CD4-positive, alpha-beta T cell treated with Interferon alpha-2 for 1 hour (primary cell): ENCODE measurements around the gene ACSM2A.
"Not testable (repeated sequence)": the region's sequence is repeated elsewhere in the genome, so short reads cannot be mapped to it uniquely, and the experiment has no call there.

ENCODE experiments used
- DNase-seq, 2 donors: peaks; one replicate each; pipeline ENCODE4 v3.0.0-alpha.2; 2020 to 2022

The ACSM2A gene

DNA sequence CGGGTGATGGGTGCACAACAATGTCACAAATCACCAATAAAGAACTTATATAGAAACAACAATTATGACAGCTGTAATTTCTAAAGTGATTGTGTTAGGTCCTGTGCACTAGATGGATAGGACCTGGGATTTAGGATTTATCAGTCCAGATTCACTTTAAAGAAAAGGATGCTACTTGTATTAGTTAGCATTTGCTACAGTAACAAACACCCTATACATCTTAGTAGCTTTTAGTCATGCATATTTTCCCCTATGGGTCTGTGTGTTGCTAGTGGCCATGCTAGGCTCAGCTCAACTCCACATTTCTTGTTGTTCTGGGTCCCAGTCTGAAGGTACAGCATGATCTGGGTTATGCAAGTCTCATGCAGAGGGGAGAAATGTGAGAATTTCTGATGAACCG lies 7.9 kb downstream of the ACSM2A start:
- not testable (repeated sequence) for DNase-seq

DNA sequence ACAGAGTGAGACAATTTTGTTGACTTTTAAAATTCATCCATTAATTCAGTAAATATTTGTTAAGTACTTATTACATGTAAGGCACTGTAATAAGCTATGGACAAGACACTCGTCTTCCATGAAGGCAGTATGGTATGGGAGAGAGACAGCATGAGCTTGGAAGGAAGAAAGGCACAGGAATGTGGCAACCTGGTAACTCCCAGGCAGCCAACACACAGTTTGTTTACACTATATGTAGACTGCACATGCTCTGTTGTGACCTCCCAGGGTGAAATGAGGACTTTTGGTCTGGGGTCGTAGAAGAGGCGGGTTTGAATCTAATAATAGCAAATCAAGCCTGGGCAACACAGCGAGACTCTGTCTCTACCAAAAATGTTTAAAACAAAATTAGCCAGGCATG lies 9.0 kb downstream of the ACSM2A start:
- not testable (repeated sequence) for DNase-seq

DNA sequence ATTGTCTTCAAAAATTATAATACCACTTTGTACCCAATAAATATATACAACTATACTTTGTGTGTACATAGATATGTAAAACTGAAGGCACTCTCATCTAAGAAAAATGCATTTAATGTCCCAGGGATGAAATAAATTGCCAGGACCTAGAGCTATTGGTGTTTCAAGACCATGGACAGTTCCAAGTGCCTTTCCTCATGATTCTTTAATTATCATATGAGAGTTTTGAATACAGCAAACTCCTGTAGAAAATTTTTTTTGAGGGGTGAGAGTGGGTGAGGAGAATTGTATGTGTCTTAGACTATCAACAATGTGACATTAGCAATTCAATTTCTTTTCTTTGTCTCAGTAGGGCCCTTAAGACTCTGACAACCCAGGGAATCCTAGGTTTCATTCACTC lies 17.6 kb downstream of the ACSM2A start:
- DNase-seq: not testable (repeated sequence)

GRCh38 chr16:20469930-20470329 lies 18.6 kb downstream of the ACSM2A start:
- DNase-seq: not testable (repeated sequence)

- not testable (repeated sequence) for DNase-seq
Observed at GRCh38 chr16:20470732-20471131, 19.4 kb downstream of the ACSM2A start.

DNA sequence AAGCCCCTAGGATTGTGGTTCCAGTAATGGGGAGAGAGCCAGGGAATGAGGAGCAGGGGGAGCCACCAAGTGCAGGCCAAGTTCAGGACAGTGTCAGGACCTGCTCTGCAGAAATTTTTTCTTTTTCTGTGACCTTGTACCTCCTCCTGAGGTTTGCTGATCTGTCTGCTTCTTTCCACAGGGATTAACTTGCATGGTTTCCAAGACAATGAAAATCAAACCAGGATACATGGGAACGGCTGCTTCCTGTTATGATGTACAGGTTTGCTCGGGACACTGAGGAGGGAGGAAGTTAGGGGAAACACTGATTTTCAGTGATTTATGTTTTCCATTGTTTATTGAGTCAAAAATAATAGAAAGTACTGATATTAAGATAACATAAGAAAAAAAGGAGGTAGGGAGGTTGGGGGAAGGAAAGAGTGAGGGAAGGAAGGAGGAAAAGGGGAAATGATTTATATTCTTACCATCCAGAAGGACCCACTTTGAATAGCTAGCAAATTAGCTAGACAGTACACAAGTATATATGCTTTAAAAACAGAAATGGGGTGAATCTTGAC lies 25.9 kb downstream of the ACSM2A start:
- DNase-seq: not testable (repeated sequence)

GRCh38 chr16:20483989-20484388 lies 32.7 kb downstream of the ACSM2A start:
- DNase-seq: not testable (repeated sequence)

DNA sequence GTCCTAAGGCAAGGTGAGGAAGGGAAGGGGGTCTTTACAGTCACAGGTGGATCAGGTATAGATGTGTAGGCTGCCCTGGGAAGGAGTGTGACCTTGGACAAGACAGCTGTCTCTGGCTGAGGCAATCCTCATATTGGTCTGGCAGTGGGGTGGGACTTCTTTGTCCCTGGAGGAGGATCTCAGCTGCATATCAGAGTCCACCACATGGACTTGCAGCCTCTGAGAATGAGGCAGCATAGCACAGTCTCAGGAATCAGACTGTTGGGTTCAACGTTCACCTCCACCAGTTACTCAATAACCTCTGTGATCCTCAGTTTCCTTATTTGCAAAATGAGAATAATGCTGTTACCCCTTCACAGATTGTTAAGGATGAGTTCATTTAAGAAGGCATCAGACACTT lies 33.4 kb downstream of the ACSM2A start:
- DNase-seq: no peak

DNA sequence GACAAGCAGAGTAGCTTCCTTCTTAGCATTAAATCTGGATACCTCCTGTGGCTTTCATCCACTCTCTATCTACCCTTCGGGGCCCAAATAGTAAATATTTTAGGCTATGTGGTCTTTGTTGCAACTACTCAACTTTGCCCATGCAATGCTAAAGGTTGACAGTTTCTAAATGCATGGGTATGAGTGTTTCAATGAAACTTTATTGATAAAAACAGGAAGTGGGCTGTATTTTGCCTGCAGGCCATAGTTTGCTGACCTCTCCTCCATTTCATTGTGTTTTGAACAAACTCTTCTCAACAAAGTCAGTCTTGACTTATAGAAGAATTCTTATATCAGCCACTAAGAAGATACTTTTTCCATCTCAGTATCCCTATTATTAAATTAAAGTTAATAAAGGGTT lies 34.1 kb downstream of the ACSM2A start:
- DNase-seq: no peak

- not testable (repeated sequence) for DNase-seq
Observed at GRCh38 chr16:20490994-20491393, 39.7 kb downstream of the ACSM2A start.

GRCh38 chr16:20491448-20491847 lies 40.1 kb downstream of the ACSM2A start:
- not testable (repeated sequence) for DNase-seq

- DNase-seq: no peak
Observed at GRCh38 chr16:20504418-20504817, 53.1 kb downstream of the ACSM2A start.

- no peak for DNase-seq
Observed at GRCh38 chr16:20507280-20507679, 56.0 kb downstream of the ACSM2A start.

DNA sequence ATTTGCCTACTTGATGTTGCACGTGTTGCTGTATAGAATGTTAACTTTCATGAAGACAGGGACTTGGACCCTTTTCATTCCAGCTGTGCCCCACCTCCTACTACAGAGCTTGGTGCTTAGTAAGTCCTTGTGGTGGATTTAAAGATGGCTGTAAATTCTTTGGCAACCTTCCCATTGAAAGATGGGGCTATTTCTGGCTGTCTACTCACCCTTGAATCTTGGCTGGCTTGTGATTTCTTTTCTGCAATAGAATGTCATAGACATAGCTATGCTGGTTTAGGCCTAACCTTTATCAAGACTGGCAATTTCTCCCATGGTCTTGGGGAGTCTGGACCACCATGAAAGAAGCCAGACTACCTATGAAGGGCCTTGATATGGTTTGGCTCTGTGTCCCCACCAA lies 59.0 kb downstream of the ACSM2A start:
- DNase-seq: no peak

- DNase-seq: no peak
Observed at GRCh38 chr16:20515688-20516090, 64.4 kb downstream of the ACSM2A start.

- no peak for DNase-seq
Observed at GRCh38 chr16:20517149-20517548, 65.8 kb downstream of the ACSM2A start.

DNA sequence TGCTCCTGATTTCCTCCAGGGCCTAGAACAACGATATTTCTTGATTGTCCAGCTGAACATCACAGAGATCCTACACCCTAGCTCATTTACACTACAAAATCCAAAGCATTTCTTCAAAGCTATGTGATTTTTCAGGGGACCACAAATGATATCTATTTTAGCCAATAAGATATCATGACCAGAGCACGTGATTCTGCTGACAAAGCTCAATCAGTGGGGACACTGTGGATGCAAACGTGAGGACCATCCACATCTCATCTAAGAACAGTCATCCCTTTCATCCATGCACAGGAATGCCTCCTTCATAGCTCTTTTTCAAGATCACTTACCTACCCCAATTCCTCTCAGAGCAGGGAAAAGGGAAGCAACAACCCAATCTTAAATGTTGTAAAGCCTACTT lies 67.9 kb downstream of the ACSM2A start:
- DNase-seq: no peak

DNA sequence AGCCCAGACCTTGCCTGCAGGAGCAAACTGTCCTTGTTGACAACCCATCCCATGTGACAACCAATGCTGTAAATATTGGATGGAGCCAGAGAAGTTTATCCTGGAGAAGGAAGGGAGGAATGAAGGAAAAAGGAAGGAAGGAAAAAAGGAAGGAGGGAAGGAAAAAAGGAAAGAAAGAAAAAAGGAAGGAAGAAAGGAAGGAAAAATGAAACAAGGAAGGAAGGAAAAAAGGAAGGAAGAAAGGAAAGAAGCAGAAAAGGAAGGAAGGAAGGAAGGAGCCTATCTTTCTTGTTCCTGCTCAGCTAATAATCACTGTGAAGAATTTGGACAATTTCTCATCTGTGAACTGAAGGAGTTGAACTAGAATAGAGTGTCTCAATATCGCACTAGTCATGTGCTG lies 68.8 kb downstream of the ACSM2A start:
- DNase-seq: no peak

DNA sequence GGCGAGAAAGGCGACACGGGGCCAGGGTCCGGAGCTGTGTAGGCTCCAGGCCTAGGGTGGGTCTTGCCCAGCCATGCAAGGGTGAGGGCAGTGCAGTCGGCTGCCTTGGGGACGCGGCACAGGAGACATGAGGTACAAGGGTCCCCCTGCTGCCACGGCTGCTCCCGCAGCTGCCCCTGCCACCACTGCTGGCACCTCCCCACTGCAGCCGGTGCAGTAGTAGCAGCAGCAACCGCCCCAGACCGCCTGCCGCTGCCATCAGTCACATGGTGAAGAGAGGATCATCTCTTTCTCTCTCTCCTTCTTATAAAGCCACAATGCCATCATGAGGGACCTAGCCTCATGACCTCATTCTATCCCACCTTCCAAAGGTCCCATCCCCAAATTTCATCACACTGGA lies 80.5 kb downstream of the ACSM2A start:
- DNase-seq: not testable (repeated sequence)

DNA sequence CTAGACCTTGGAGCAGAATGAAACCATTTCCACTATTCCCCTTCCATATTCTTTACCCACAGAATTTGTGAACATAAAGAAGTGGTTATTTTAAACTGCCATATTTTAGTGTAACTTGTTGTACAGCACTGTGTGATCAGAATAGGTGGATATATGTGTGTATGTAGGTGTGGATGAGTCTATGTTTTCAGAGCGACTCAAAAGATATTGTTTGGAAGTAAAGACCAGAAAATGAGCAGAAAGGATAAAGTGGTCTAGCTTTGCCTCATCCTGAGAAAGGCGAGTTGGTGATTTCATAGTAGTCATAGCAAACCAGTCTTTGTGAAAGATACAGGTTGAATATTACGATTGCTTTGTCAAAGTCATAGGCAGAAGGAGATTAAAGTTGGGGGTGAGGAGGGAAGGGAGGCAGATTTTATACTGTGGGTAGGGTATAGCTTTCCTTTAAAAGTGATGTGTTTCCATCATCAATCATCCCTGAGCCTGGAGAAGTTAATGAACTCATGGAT lies 81.0 kb downstream of the ACSM2A start:
- not testable (repeated sequence) for DNase-seq

DNA sequence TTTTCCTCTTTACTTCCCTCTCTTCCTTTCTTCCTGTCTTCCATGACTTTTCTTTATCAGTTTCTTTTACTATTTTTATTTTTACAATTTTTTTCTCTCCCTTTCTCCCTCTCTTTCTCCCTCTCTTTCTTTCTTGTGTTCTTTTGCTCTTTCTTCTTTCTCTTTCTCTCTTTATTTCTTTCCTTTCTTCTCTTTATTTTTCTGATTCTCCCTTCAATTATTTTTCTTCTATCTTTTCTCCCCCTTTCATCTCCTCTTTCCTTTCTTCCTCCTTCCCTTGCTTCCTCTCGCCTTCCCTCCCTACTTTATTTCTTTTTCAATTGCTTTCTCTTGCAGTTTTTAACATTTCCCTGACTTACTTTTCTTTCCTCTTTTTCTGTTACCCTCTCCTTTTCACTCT lies 85.3 kb downstream of the ACSM2A start:
- not testable (repeated sequence) for DNase-seq
